A673 (cell line): ENCODE results near the gene CD74. TPM values are rescaled to one million over a fixed set of nuclear protein-coding genes. Genes with fewer than 3 reads are reported as not detected.

ENCODE experiments used
- BruUV-seq: library from RNA; stranded (reverse); fragments of 400-500 nt; replicated peaks from 2 replicates; lab custom pipeline; 2021; lab: Mats Ljungman, UMichigan
- CTCF ChIA-PET: fragments of 300-600 bp; sonication (Branson Sonifier 250); formaldehyde crosslinking; loops from one replicate; lab custom pipeline; 2022; ENCODE audit warnings: antibody characterized with exemption; lab: Charles Lee
- POLR2A ChIA-PET: fragments of 300-600 bp; sonication (Branson Sonifier 250); formaldehyde crosslinking; loops from one replicate; lab custom pipeline; 2022; ENCODE audit warnings: antibody characterized with exemption; ENCODE audit not compliant: low non-redundant PET; lab: Charles Lee
- DNase-seq: peaks from one replicate; pipeline ENCODE4 v3.0.0-alpha.2; 2015; ENCODE audit warnings: low spot score
- H3K27ac ChIP-seq: fragments of 200-600 bp; sonication (generic); 2 replicates; pipeline ENCODE4 v1.5.1; 2016; ENCODE audit warnings: mixed run types, low read depth, mild to moderate bottlenecking, mixed read lengths, antibody characterized with exemption, low read length; ENCODE audit not compliant: poor library complexity, severe bottlenecking
- H3K27me3 ChIP-seq: fragments of 200-600 bp; sonication (generic); replicated peaks from 2 replicates; pipeline ENCODE4 v1.6.1; 2017; ENCODE audit warnings: mixed run types, low read depth, mild to moderate bottlenecking, mixed read lengths, antibody characterized with exemption, low read length; ENCODE audit not compliant: insufficient read depth, poor library complexity
- H3K36me3 ChIP-seq: fragments of 200-600 bp; sonication (generic); 2 replicates; pipeline ENCODE4 v1.6.1; 2016; ENCODE audit warnings: mixed run types, mild to moderate bottlenecking, mixed read lengths, antibody characterized with exemption, low read length; ENCODE audit not compliant: insufficient read depth, poor library complexity, severe bottlenecking
- H3K4me1 ChIP-seq: fragments of 200-600 bp; sonication (generic); 2 replicates; pipeline ENCODE4 v1.6.1; 2017; ENCODE audit warnings: mixed run types, mild to moderate bottlenecking, mixed read lengths, antibody characterized with exemption, low read length; ENCODE audit not compliant: insufficient read depth, poor library complexity, severe bottlenecking
- H3K4me3 ChIP-seq: fragments of 200-600 bp; sonication (generic); 2 replicates; pipeline ENCODE4 v1.5.1; 2016; ENCODE audit warnings: low read depth, mixed run types, mild to moderate bottlenecking, mixed read lengths, low read length; ENCODE audit not compliant: poor library complexity, severe bottlenecking
- H3K9me3 ChIP-seq: fragments of 200-600 bp; sonication (generic); 2 replicates; pipeline ENCODE4 v1.6.1; 2016; ENCODE audit warnings: mixed run types, low read depth, mild to moderate bottlenecking, mixed read lengths, antibody characterized with exemption, low read length; ENCODE audit not compliant: poor library complexity, severe bottlenecking
- CTCF ChIP-seq: fragments of 300-800, 200-600 bp; sonication (generic); conservative IDR thresholded peaks from 2 replicates; pipeline ENCODE4 v1.5.1; 2017; ENCODE audit warnings: low read depth, mild to moderate bottlenecking, antibody characterized with exemption, low read length, moderate library complexity, mixed read lengths
- EZH2 ChIP-seq: fragments of 200-600 bp; sonication (generic); IDR thresholded peaks from 2 replicates; pipeline ENCODE4 v1.6.1; 2017; ENCODE audit warnings: borderline replicate concordance, low read depth, mild to moderate bottlenecking, mixed read lengths, antibody characterized with exemption, low read length; ENCODE audit not compliant: poor library complexity, severe bottlenecking
- intact Hi-C: fragments of 100-400 bp; cut with micrococcal nuclease; formaldehyde crosslinking; loops from one replicate; pipeline ENCODE4 v1.10.0; 2022; ENCODE audit not compliant: unreplicated experiment
- total RNA-seq: library from RNA; stranded (reverse); gene quantifications from 2 replicates; pipeline ENCODE4 v1.2.3, GENCODE V29; 2021

The CD74 gene
- total RNA-seq, 1 experiment from 2014 or later: not detected

DNA sequence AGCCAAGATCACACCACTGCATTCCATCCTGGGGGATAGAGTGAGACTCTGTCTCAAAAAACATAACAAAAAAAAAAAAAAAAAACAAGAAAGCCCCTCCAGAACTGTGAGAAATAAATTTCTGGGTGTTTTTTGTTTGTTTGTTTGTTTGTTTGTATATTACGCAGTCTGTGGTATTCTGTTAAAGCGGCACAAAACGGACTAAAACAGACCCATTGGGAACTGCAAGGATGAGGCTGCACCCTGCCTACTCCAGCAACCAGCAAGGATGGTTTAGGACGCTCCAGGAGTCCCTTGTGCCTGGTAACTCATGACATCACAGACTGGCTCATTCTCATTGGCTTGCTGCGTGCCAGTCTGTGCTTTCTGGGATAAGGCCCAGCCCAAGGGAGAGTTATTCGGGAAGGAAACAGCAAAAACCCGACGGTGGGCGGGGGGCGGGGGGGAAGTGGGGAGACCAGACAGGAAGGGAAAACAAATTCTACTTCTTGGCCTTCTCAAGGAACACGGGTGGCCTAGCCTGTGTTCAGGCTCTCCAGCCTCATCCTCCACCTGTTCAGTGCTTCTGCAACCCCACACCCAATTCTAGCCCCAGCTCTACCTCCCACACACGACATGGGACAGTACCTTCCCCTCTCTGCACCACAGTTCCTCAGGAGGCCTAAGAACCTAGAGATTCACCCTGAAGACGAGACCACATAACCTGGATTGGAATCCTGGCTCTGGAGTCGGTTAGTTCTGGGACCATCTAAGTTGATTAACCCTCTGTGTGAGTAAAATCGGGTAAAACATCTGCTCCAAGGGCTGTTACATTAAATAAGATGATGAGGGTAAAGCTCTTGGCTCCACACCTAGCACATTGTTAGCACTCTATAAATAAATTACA is 2.8 kb downstream of the CD74 start:
- H3K27ac ChIP-seq: no peak overlapping the region
- TF ChIP-seq CTCF (no peak), EZH2 (no peak)
- DNase-seq: peak; percentile 94
- peaks cover 8% of the 10 kb centered on the region for H3K4me1 ChIP-seq
- no TSS peak for BruUV-seq
- H3K4me3 ChIP-seq: peak overlapping the region; percentile 2
- H3K36me3 ChIP-seq: no peaks in the 10 kb centered on the region
- H3K27me3 ChIP-seq: no peaks in the 10 kb centered on the region
- CTCF ChIA-PET: interaction anchor here (0.7 kb wide), 1 partner anchor 993 kb away, joined by 4 read pairs; no protein-coding TSS in a partner anchor
- intact Hi-C loops: no loop called here
- POLR2A ChIA-PET: no interaction called here
- no peaks in the 10 kb centered on the region for H3K9me3 ChIP-seq

- no peak overlapping the region for H3K4me3 ChIP-seq
- peaks cover 8% of the 10 kb centered on the region for H3K4me1 ChIP-seq
- H3K9me3 ChIP-seq: no peaks in the 10 kb centered on the region
- intact Hi-C loops: no loop called here
- ChIA-PET POLR2A (no interaction called here), CTCF (no interaction called here)
- TF ChIP-seq EZH2 (no peak), CTCF (no peak)
- H3K36me3 ChIP-seq: no peaks in the 10 kb centered on the region
- no TSS peak for BruUV-seq
- DNase-seq: no peak
- H3K27me3 ChIP-seq: no peaks in the 10 kb centered on the region
- H3K27ac ChIP-seq: no peak overlapping the region
Observed at GRCh38 chr5:150408231-150408943, 4.3 kb downstream of the CD74 start.

DNA sequence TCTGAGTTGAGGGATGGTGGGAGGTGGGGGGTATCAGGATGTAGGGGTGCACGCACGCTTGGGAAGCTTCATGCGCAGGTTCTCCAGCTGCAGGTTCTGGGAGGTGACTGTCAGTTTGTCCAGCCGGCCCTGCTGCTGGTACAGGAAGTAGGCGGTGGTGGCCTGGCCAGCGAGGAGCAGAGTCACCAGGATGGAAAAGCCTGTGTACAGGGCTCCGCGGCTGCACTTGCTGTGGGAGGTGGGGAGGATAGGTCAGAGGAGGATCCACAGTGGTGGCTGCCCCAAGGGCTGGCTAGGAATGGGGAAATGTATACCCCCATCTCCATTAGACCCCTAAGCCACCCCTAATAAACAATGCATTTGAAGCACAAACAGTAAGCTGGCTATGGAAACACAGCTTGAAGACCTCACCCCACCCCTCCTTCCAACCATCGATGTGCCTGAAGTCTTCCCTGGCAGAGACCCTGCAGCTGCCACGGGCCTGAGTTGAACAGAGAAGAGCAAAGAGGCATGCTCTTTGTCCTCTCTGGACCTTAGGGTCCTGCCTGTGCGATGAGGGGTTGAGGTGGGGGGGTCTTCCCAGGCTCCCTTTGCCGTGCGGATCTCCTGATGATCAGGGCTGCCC is 5.5 kb downstream of the CD74 start:
- ChIA-PET POLR2A (no interaction called here), CTCF (no interaction called here)
- Histone ChIP-seq H3K27me3 (no peaks in the 10 kb centered on the region), H3K36me3 (no peaks in the 10 kb centered on the region), H3K27ac (no peak overlapping the region), H3K4me1 (peaks cover 8% of the 10 kb centered on the region), H3K9me3 (no peaks in the 10 kb centered on the region), H3K4me3 (no peak overlapping the region)
- no TSS peak for BruUV-seq
- intact Hi-C loops: no loop called here
- no peak for DNase-seq
- TF ChIP-seq EZH2 (no peak), CTCF (no peak)
